Ovary (tissue), 9 donors: ENCODE results near the gene MAPK13. TPM values are rescaled to one million over a fixed set of nuclear protein-coding genes. Genes with fewer than 3 reads are reported as not detected.

Experiments used
- DNase-seq, 5 donors: peaks; one replicate each; pipeline ENCODE4 v3.0.0-alpha.2; 2019 to 2020
- H3K27ac ChIP-seq, 2 donors: fragments of 200-600 bp; one replicate each; pipeline versions ENCODE4 v1.5.1 to v1.8.0; 2019 to 2022
- H3K27me3 ChIP-seq: fragments of 200-600 bp; one replicate; pipeline ENCODE4 v1.8.0; 2022
- H3K36me3 ChIP-seq: fragments of 200-600 bp; sonication (generic); one replicate; pipeline ENCODE4 v1.5.1; 2019
- H3K4me1 ChIP-seq: one replicate; pipeline ENCODE4 v1.8.1; 2013; ENCODE audit warnings: mild to moderate bottlenecking, moderate library complexity; ENCODE audit not compliant: insufficient read depth
- H3K4me3 ChIP-seq: fragments of 200-600 bp; sonication (generic); one replicate; pipeline ENCODE4 v1.5.1; 2017
- H3K9me3 ChIP-seq, 2 donors: fragments of 200-600 bp in 1 of 2; sonication (generic) in 1 of 2; one replicate each; pipeline versions ENCODE4 v1.5.1 to v1.8.1; 2013 to 2019; ENCODE audit warnings: mild to moderate bottlenecking in 1 of 2, moderate library complexity in 1 of 2
- EP300 ChIP-seq: sonication (generic); formaldehyde crosslinking; IDR thresholded peaks from one replicate; pipeline ENCODE4 v1.6.1; 2017; ENCODE audit warnings: antibody characterized with exemption
- POLR2A ChIP-seq: fragments of 450-650 bp; IDR thresholded peaks from one replicate; pipeline ENCODE4 v1.6.1; 2017; ENCODE audit warnings: antibody characterized with exemption, mild to moderate bottlenecking, moderate library complexity
- WGBS, 3 donors: extraction: QIAGEN DNeasy Blood & Tissue Kit in 1 of 3; methylation state at CpG; one replicate each; pipeline versions ENCODE4 v1.1.5 to v1.1.7; 2013 to 2017; 5-methylcytosine and 5-hydroxymethylcytosine counted together
- intact Hi-C, 4 donors: fragments of 100-400 bp; cut with DNase I; formaldehyde crosslinking; loops; one replicate each; pipeline versions ENCODE4 v1.11.0 to v1.15.1; 2022 to 2023
- polyA plus RNA-seq, 2 donors: library from polyadenylated mRNA; stranded (reverse); fragments of 200-250 nt in 1 of 2; fragments of 350-450 nt in 1 of 2; fragmentation: Illumina TruSeq in 1 of 2; extraction: RNeasy Lipid Tissue Mini Kit (QIAGEN cat#74804) in 1 of 2; gene quantifications; one replicate each; pipeline ENCODE4 v1.2.3, GENCODE V29; 2013 to 2014
- total RNA-seq, 7 donors: library from RNA; depleted of rRNA in 2 of 7; stranded (reverse); fragments of >200 nt in 2 of 7; fragmentation: NEBNext Ultra II Directional in 3 of 7; extraction: Animal tissue kit (Norgen Biotek cat#: 25700) in 3 of 7; gene quantifications; one replicate each; pipeline versions ENCODE4 v1.1.0 to v1.2.4, GENCODE V29; 2016 to 2023
- TF ChIP-seq, protein P1 (sequence below), 3 donors: fragments of 450-650 bp in 2 of 3; fragments of 200-600 bp in 1 of 3; IDR thresholded peaks; one replicate each; pipeline versions ENCODE4 v1.5.1 to v1.8.0; 2016 to 2022; ENCODE audit warnings: antibody characterized with exemption in 3 of 3, mild to moderate bottlenecking in 1 of 3
- donor health status: DM: no; HTN: no; CAD: no; lungs with moderate emphysema.
- donor health status: DM: no; HTN: no; CAD: no.
- donor health status: Bipolar disorder and iron deficiency.
- donor health status: DM: yes; HTN: yes; CAD: no.
- donor health status: DM: no; HTN: no; CAD: no.
- donor health status: DM: yes; HTN: yes; CAD: no.

MAPK13 gene
- total and polyA plus RNA-seq, 9 donors, result 3.3 to 15.6 (median 6.2) TPM

DNA sequence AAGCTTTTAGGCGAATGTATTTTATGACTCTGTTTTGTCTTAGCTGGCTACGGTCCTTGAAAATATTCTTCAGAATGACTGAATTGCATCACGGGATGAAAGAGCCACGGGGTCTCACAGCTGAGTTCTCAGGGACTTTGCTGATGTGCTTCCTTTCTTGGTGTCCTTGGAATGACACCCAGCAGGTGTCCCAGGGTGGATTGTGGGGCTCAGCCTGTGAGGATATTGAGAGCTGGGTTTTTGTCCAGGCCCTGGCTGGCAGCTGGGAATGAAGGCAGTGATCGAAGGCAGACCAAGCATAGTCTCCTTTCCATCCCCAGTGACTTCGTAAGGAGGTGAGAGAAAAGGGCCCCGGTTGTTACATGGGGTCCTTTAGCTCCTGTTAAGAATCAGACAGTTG lies 18.8 kb upstream of the MAPK13 start:
- Histone ChIP-seq H3K36me3 (no peaks in the 10 kb centered on the region), H3K27ac (no peak overlapping the region), H3K9me3 (no peaks in the 10 kb centered on the region), H3K4me1 (no peaks in the 10 kb centered on the region), H3K4me3 (no peak overlapping the region), H3K27me3 (no peaks in the 10 kb centered on the region)
- intact Hi-C loops, result no loop called here
- 92% methylated on average over 7 of the region's 7 CpGs for WGBS, 3 donors
- TF ChIP-seq, protein P1, sequence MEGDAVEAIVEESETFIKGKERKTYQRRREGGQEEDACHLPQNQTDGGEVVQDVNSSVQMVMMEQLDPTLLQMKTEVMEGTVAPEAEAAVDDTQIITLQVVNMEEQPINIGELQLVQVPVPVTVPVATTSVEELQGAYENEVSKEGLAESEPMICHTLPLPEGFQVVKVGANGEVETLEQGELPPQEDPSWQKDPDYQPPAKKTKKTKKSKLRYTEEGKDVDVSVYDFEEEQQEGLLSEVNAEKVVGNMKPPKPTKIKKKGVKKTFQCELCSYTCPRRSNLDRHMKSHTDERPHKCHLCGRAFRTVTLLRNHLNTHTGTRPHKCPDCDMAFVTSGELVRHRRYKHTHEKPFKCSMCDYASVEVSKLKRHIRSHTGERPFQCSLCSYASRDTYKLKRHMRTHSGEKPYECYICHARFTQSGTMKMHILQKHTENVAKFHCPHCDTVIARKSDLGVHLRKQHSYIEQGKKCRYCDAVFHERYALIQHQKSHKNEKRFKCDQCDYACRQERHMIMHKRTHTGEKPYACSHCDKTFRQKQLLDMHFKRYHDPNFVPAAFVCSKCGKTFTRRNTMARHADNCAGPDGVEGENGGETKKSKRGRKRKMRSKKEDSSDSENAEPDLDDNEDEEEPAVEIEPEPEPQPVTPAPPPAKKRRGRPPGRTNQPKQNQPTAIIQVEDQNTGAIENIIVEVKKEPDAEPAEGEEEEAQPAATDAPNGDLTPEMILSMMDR (IDR thresholded peaks at IDR 0.05), result no peak
- no peak for TF ChIP-seq POLR2A
- TF ChIP-seq EP300, result no peak
- DNase-seq, result no peak

GRCh38 chr6:36113049-36113448 lies 17.3 kb upstream of the MAPK13 start:
- no peaks in the 10 kb centered on the region for H3K27me3 ChIP-seq
- DNase-seq, result no peak
- intact Hi-C loops, result no loop called here
- no peak for TF ChIP-seq EP300
- no peak for TF ChIP-seq POLR2A
- TF ChIP-seq, protein P1 (IDR thresholded peaks at IDR 0.05), result no peak
- no peak overlapping the region for H3K27ac ChIP-seq
- no peaks in the 10 kb centered on the region for H3K9me3 ChIP-seq
- H3K36me3 ChIP-seq, result no peaks in the 10 kb centered on the region
- no peak overlapping the region for H3K4me3 ChIP-seq
- H3K4me1 ChIP-seq, result no peaks in the 10 kb centered on the region

GRCh38 chr6:36113703-36114102 lies 16.6 kb upstream of the MAPK13 start:
- intact Hi-C loops, result no loop called here
- Histone ChIP-seq H3K27me3 (no peaks in the 10 kb centered on the region), H3K9me3 (no peaks in the 10 kb centered on the region), H3K4me3 (no peak overlapping the region), H3K36me3 (no peaks in the 10 kb centered on the region), H3K27ac (no peak overlapping the region), H3K4me1 (no peaks in the 10 kb centered on the region)
- TF ChIP-seq EP300 (no peak), POLR2A (no peak)
- TF ChIP-seq, protein P1 (IDR thresholded peaks at IDR 0.05), result no peak
- 17 to 34% (median 23%) methylated on average over 2 of the region's 2 CpGs for WGBS, 3 donors
- DNase-seq, result no peak

DNA sequence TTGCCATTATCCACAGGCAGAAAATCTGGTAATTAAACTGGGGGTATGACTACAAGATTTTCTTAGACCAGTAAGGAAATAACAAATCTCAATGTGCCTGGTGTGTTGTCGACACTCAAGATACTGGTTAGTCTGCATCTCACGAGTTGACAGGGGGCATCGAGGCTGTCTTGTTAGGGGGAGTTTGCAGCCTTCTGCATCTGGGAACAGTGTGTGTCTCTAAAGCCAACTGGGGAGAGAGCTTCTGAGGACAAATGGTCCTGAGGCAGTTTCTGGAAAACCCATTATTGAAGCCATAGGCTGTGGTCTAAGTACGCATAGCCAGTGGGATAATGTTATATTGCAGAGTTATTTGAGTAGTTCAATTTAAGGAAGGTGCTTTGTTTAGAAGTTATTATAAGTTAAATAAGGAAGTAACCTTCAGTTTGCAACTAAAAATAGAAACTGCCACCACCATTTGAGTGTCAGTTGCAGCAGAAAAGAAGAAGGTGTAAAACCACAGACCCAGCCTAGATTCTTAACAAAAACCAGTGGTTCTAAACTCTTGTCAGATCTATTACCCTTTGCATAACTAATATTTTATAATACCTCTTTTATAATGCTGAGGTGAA lies 15.4 kb upstream of the MAPK13 start:
- no peak for TF ChIP-seq POLR2A
- TF ChIP-seq, protein P1 (IDR thresholded peaks at IDR 0.05), result no peak
- TF ChIP-seq EP300, result no peak
- no peaks in the 10 kb centered on the region for H3K9me3 ChIP-seq
- H3K4me3 ChIP-seq, result no peak overlapping the region
- no peaks in the 10 kb centered on the region for H3K36me3 ChIP-seq
- DNase-seq, result no peak
- H3K4me1 ChIP-seq, result no peaks in the 10 kb centered on the region
- no peak overlapping the region for H3K27ac ChIP-seq
- intact Hi-C loops, result no loop called here
- WGBS, 3 donors, result 83 to 86% (median 84%) methylated on average over 4 of the region's 4 CpGs
- H3K27me3 ChIP-seq, result no peaks in the 10 kb centered on the region
